NB4 (cell line): ENCODE data around the gene SPRR5.

ENCODE experiments used
- DNase-seq: peaks from one replicate; pipeline ENCODE4 v3.0.0; 2010; ENCODE audit warnings: low read depth
- H3K4me3 ChIP-seq: one replicate; pipeline ENCODE4 v1.5.1; 2011; ENCODE audit warnings: mild to moderate bottlenecking, low read depth, low read length, moderate library complexity
- MYC ChIP-seq: IDR thresholded peaks from 2 replicates; pipeline ENCODE4 v1.6.1; 2011; ENCODE audit warnings: low read depth, low read length
- POLR2A ChIP-seq: IDR thresholded peaks from 2 replicates; pipeline ENCODE4 v1.6.1; 2011; ENCODE audit warnings: mild to moderate bottlenecking; ENCODE audit not compliant: insufficient read length; ENCODE audit errors: extremely low read depth
- TF ChIP-seq, protein P1 (sequence below): IDR thresholded peaks from 2 replicates; pipeline ENCODE4 v1.6.1; 2011; ENCODE audit warnings: low read depth, low read length
- TF ChIP-seq, protein P2 (sequence below): IDR thresholded peaks from one replicate; pipeline ENCODE4 v1.5.1; 2012; ENCODE audit warnings: low read depth, low read length

The SPRR5 gene

DNA sequence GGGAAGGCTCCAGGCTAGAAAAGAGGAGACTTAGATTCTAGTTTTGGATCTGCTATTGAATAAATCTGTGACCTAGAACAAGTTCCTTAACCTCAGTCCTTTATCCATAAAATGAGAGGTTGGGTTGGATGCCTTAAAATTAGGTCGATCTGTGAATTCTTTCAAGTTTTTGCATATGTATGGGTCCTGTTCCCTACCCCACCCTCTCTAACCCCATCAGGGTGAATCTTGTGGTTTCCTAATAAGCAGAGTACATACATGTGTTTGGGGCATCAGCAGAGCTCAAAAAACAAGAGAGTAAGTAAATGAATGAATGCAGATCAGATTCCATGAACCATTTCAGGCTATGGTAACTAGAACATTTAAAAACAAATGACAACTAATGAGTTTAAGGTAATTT lies 29.7 kb downstream of the SPRR5 start:
- DNase-seq = no peak
- no peak overlapping the region for H3K4me3 ChIP-seq
- TF ChIP-seq, protein P1, sequence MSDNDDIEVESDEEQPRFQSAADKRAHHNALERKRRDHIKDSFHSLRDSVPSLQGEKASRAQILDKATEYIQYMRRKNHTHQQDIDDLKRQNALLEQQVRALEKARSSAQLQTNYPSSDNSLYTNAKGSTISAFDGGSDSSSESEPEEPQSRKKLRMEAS = no peak
- no peak for TF ChIP-seq POLR2A
- TF ChIP-seq MYC = no peak
- TF ChIP-seq, protein P2, sequence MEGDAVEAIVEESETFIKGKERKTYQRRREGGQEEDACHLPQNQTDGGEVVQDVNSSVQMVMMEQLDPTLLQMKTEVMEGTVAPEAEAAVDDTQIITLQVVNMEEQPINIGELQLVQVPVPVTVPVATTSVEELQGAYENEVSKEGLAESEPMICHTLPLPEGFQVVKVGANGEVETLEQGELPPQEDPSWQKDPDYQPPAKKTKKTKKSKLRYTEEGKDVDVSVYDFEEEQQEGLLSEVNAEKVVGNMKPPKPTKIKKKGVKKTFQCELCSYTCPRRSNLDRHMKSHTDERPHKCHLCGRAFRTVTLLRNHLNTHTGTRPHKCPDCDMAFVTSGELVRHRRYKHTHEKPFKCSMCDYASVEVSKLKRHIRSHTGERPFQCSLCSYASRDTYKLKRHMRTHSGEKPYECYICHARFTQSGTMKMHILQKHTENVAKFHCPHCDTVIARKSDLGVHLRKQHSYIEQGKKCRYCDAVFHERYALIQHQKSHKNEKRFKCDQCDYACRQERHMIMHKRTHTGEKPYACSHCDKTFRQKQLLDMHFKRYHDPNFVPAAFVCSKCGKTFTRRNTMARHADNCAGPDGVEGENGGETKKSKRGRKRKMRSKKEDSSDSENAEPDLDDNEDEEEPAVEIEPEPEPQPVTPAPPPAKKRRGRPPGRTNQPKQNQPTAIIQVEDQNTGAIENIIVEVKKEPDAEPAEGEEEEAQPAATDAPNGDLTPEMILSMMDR = no peak

DNA sequence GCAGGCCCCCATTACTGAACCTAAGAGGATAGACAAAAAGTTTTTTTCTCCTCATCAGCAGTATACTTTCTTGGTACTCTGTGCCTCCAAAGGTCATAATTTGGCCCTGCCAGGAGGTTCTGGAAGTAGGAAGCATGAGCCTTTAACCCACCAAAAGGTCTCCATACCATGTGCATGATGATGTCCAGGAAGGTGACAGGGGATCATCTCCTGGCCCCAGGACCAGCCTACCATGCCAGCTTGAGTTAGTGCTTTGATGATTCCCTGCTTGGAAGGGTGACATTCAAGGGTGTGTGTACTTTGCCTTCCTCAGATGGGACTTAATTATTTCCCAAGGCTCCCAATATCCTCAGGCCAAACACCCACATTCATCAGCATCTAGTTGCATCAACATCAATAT lies 30.6 kb downstream of the SPRR5 start:
- H3K4me3 ChIP-seq = no peak overlapping the region
- no peak for DNase-seq
- TF ChIP-seq, protein P2 = no peak

DNA sequence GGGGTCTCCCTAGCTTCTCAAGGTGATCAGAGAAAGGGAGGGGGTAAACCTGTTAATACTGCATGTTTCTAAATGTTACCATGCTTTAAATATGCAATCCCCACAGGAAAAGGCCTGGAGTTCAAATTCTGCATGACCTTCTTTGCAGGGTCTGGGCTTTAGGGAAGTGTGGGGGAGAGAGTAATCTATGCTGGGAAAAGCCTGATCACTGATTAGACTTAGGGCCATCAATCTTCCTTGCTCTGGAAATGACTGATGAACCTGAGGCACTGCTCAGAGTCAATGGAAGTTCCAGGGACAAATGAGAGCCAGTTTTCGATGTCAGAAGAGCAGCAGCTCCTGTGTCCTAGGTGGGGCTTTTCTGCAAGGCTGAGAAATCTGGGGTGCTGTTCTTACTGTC lies 33.7 kb downstream of the SPRR5 start:
- no peak overlapping the region for H3K4me3 ChIP-seq
- no peak for DNase-seq
- TF ChIP-seq MYC (no peak), POLR2A (no peak)
- TF ChIP-seq, protein P2 = no peak
- TF ChIP-seq, protein P1 = no peak

DNA sequence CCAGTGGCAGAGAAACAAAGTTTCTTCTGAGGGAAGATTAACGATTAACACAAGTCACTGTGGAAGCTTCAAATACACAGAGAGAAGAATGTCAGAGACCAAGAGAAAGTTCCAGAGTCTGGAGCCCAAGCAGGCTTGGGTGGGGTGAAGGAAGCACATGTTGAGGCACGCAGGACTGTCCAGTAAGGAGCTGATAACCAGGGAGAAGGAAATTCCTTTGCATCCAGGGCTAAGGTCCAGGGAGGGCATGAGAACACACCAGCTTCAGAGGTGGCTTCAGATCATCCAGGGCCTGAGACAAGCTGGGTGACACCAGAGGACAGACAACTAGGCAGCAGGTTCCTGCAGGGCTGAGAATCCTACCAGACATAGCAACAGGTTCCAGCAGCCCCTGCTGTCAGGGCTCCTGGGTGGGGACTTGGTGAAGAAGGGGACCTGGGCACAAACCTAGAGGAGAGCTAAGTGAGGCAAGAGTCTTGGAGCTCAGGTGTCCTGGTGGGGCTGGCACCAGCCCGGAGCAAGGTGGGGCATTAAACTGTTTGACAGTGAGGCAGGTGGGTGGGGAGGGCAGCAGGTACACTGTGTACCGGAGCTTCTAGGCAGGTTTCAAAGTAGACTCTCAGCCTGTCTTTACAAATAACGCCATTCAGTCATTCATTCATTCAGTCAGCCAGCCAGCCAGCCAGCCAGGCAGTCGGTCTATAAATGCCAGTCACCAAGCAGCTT lies 34.3 kb downstream of the SPRR5 start:
- TF ChIP-seq, protein P1 = no peak
- TF ChIP-seq, protein P2 = no peak
- no peak for TF ChIP-seq MYC
- no peak for TF ChIP-seq POLR2A
- H3K4me3 ChIP-seq = no peak overlapping the region
- DNase-seq = no peak

DNA sequence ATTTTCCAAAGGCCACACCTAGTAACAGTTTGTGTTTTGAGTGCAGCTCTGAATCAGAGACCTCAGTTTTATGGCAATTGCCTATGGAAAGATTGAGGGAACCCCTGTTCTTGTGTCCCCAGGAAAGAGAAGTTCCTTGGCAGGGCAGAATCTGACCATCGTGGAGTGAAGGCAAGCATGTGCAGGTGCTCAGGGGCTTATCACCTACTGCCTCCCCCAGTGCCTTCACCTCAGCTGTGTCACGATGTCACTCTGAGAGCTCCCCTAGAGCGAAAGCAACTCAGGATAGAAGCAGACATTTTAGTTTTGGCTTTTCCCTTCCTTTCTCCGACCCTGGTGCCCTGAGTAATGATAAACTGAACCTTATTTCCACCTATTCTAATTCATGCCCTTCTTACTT lies 35.1 kb downstream of the SPRR5 start:
- no peak overlapping the region for H3K4me3 ChIP-seq
- TF ChIP-seq MYC = no peak
- TF ChIP-seq, protein P2 = no peak
- TF ChIP-seq, protein P1 = no peak
- no peak for TF ChIP-seq POLR2A
- DNase-seq = no peak

DNA sequence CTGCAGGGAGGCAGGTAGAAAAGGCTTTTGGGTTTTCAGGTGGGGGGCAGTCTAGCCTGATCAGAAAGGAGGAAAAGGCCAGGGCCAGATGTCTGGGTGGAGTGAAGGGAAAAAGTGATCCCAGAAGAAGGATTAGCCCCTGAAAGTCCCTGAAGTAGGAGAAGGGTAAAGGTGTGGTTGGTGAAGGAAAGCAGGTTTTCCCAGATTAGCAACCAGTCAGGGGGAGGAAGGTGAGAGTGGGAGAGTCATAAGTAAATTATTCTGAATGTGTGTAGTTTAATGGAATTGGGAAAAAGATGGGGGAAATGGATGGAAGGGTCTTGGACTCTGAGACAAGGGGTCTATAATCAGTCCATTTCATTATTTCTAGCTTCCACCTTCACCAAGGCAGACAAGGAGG lies 36.2 kb downstream of the SPRR5 start:
- H3K4me3 ChIP-seq = no peak overlapping the region
- DNase-seq = no peak
- TF ChIP-seq POLR2A (no peak), MYC (no peak)
- TF ChIP-seq, protein P1 = no peak
- TF ChIP-seq, protein P2 = no peak
